GM12875 (cell line): ENCODE results near the gene LZIC.

Experiments used
- H3K4me3 ChIP-seq: one replicate; pipeline ENCODE4 v1.5.1; 2011; ENCODE audit warnings: low read depth, low read length, control low read depth
- CTCF ChIP-seq: IDR thresholded peaks from 2 replicates; pipeline ENCODE4 v1.5.1; 2011; ENCODE audit warnings: low read depth, mild to moderate bottlenecking, control low read depth, inconsistent platforms, low read length, moderate library complexity, borderline replicate concordance; ENCODE audit not compliant: insufficient read depth

The LZIC gene

GRCh38 chr1:9942939-9943788 is at the start of gene LZIC, which contains the start of gene NMNAT1:
Gene LZIC (minus strand): TSS chr1:9943391. CDS start chr1:9936619, 6,772 bp downstream.
Gene NMNAT1 (plus strand): TSS chr1:9943475. CDS start chr1:9972074, 28,599 bp downstream.
- H3K4me3 ChIP-seq: peak within 1 kb of the TSS; percentile 91
- no peak for TF ChIP-seq CTCF

DNA sequence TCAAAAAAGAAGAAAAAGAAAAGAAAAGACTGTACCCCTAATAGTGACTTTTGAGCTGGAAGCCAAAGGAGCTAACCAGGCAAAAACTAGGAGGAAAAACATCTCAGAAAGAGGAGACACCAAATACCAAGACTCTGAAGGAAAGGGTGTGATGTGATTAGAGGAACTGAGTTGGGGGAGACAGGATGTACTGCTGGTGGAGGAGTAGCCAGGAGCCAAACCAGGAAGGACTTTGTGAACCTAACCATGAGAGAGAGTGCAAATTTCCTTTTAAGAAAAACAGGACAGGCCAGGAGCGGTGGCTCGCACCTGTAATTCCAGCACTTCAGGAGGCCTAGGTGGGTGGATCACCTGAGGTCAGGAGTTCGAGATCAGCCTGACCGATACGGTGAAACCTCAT is 49.7 kb upstream of the LZIC start:
- TF ChIP-seq CTCF: no peak

DNA sequence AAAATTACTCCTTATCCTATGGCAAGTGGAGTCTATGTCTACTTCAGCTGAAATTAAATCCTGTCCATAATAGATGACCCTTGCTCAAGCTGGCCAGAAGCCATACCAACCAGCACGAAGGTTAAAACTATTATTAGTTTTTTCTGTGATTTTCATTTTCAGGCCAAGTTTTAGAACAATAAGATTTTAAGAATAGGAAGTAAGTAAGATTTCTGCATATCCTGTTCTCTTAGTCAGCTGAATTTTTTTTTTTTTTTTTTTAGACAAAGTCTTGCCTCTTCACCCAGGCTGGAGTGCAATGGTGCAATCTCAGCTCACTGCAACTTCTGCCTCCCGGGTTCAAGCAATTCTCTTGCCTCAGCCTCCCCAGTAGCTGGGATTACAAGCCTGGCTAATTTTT is 47.8 kb upstream of the LZIC start:
- H3K4me3 ChIP-seq: no peak overlapping the region
- TF ChIP-seq CTCF: no peak

More for the DNA sequence above, 49.7 kb upstream of the LZIC start:
- no peak overlapping the region for H3K4me3 ChIP-seq

DNA sequence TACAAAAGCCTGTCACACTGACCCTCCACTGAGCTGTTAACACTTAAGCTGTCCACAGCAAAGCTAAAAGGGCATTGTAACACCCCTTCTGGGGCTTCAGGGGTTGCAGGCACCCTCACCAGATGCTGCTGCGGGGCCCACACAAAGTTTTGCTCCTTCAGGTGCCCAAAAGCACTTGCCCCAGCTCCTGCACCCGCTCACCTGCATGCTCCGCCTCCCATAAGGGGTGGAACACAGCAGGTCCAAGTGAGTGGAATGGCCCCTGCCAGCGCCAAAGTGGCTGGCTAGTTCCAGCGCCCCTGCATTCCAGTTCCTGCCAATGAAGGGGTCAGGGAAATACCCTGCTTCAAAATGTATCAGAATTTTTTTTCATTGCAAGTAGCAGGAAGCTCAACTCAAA is 46.6 kb upstream of the LZIC start:
- TF ChIP-seq CTCF: no peak
- H3K4me3 ChIP-seq: no peak overlapping the region

DNA sequence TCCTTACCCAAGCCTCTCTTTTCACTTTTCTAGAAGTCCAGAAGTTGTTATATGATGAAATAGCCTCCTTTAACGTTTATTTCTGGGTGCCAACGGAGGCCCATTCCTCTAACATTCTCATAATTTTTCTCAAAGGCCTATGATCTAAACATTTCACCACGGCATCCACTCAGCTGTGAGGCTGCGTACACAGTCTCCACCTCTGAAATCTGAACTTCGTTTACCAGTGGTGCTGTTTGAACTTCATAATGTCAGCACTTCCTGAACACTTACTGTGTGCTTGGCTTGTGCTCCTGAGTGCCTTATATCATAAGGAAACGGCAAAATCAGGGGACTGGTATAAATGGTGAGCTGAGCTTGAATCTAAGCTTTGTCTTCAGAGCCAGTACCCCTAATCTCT is 41.8 kb upstream of the LZIC start:
- no peak overlapping the region for H3K4me3 ChIP-seq
- TF ChIP-seq CTCF: no peak

- no peak overlapping the region for H3K4me3 ChIP-seq
- no peak for TF ChIP-seq CTCF
Observed at GRCh38 chr1:9984253-9984652, 41.1 kb upstream of the LZIC start.

GRCh38 chr1:9960706-9961562 is 17.7 kb upstream of the LZIC start:
- no peak overlapping the region for H3K4me3 ChIP-seq
- TF ChIP-seq CTCF: no peak
